GM18498 (cell line): ENCODE measurements around the gene ZFR.
"Not testable (repeated sequence)": the region's sequence is repeated elsewhere in the genome, so short reads cannot be mapped to it uniquely, and the experiment has no call there.

Source experiments
- ATAC-seq: cut with Tn5 transposase; IDR thresholded peaks from one replicate; pipeline ENCODE4 v1.9.1; 2021; ENCODE audit warnings: mild to moderate bottlenecking, moderate library complexity; ENCODE audit not compliant: unreplicated experiment

ZFR gene

DNA sequence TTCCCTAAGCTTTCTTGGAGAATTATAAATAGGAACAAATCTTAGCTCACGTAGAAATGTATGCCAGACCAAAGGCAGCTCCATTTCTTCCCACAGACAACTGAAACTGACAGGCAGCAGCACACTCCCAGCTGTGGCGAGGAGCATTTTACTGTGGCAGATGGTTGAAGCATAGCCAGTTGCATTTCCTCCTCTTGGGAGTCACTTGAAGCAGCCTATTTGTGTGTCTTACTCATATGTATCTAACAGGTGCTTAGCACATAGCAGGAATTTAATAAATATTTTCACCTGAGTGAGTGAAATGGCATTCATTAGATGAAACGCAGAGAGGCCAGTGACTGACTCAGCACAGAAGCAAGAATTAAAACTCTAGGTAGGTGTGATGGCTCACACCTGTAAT is 119.5 kb downstream of the ZFR start:
- ATAC-seq = peak; percentile 61

DNA sequence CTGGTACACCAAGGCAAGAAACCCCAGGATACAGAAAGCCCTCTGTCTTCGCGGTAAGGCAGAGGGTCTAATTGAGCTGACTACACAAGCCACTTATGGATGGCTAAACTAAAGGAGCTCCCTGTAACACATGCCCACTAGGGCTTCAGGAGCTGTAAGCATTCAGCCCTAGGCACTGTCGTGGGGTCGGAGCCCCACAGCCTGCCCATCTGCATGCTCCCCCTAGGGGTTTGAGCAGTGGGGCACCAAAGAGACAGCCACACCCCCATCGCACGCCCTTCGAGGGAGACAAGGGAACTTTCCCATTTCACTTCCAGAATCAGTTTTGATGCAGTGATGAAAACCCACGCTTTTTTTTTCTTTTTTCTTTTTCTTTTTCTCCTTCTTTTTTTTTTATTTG is 120.8 kb downstream of the ZFR start:
- ATAC-seq = no peak

DNA sequence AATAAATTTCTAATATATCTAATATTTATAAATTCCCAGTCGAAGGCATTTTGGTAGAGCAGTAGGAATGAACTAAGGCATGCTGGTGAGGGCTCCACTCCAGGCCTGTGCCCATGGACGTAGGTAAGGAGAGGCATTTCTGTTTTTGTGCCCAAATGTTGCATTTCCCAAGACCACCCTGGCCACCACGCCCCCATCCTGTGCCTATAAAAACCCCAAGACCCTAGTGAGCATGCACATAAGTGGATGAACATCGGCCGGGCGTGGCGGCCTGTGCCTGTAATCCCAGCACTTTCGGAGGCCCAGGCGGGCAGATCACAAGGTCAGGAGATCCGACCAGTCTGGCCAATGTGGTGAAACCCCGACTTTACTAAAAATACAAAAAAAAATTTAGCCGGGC is 121.7 kb downstream of the ZFR start:
- no peak for ATAC-seq

DNA sequence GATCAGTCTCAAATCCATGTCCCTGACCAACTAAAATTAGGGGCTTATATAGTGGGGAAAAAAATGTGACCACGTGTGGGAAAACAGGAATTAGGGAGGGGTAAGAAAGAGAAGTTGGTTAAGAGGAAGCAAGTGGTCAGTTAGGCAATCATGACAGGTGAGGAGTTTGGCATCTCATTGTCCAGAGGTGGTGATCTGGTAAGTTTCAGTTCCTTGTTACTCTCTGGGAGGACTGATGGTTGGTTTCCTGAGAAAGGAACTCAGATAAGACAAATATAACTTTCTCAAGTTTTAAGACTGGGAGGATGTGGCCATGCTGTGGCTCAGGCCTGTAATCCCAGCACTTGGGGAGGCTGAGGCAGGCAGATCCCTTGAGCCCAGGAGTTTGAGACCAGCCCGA is 122.8 kb downstream of the ZFR start:
- ATAC-seq = not testable (repeated sequence)

DNA sequence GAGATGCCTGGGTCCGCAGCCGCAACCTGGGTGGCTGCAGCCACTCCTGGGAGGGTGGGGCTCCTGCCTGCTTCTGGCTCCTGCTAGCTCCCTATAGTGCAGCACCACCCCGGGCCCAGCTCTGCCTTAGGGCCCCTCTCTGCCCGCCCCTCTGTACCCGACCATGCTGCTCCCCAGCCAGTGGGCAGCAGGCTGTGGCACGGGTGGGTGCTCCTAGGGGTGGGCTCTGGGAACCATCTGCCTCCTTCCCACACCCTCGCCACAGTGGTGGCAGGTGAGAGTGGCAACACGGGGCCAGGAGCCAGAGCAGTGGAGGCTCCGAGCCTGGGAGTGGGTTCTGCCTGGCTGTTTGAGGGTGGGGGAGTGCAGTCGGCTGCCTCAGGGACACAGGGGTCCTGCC is 124.0 kb downstream of the ZFR start:
- ATAC-seq = no peak

DNA sequence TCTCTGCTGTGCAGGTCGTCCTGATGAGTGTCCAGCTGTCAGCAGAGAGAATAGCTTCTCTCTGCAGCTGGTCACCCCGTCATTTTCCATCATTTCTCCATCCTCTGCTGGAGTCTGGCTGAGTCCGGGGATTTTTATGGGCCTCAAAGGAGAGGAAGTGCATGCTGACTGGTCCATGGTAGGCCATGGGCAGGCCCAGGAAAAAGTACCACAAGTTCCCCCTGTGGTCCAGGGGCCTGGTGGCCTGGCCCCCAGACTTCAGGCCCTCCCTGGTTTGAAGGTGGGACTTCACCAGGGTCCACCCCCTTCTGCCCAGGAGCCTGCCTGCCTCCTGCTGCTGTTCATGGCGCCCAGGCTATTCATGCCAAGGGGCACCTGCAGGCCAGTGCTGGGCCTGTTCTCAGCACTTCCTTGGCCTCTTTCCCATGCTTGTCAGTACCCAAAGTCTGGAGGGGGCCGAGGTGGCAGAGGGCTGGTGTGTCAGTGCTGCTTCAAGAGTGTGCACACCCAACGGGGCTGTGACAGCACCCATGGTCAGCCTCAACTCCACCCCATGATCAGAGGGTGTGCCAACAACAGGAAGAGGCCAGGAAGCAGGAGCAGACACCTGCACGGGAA is 124.5 kb downstream of the ZFR start:
- no peak for ATAC-seq

DNA sequence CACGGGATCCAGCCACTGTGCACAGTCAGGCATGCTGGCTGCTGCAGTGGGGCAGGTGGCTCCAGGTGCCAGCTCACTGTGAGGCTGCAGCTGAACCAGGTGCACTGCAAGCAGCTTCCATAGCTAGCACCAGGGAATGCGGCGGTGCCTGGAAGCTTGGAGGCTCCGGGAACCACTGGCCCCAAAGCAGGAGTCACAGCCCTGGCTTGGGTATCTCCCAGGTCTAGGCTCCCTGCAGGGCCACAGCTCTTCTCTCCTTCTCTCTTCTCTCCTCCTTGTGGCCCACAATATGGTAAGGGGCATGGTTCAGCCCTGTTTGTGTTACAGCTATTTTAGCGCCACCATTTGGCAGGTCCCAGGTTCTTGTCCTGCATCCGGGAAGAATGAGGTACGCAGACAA is 125.1 kb downstream of the ZFR start:
- ATAC-seq = no peak

DNA sequence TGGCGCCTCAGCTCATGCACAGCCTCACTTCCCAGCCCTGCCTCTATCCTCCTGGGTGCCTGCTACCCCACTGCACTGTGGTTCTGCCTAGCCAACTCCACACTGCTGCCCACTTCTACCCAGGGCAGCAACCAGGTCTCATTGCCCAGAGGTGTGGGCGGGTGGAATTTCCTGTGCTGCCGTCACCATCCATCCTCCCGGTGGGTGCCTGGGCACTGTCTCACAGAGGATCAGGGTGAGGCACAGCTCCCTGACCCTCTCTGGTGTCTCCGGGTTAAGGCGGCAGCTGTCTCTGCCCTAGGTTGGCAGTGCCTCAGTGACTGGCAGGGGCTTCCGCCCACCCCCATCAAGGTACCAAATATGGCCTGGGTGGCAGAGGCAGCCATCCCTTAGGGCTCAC is 127.5 kb downstream of the ZFR start:
- no peak for ATAC-seq

DNA sequence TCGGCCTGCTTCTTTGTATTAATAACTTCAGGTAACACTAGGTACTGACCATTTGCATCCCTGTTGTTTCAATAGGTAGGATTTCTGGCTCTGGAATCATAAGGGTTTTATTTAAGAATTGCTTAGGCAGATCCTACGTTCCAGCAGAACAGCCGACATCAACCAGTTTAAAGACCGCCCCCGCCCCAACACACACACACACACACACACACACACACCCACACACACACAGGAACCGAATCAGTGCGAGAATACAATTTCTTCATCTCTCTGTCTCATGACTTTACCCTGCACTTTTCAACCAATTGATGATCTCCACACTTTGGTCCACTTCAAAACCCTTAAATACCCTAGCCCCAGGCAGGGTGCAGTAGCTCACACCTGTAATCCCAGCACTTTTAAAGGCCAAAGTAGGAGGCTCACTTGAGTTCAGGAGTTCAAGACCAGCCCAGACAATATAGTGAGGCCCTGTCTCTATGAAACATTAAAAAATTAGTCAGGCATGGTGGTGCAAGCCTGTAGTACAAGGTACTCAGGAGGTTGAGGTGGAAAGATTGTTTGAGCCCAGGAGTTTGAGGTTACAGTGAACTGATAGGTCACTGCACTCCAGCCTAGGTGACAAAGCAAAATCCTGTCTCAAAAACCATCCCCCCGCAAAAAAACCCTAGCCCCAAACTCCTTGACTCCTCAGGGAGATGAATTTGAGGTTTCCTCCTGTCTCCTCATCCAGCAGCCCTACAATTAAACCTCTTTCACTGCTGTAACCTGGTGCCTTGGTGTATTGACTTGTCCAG is 129.1 kb downstream of the ZFR start:
- no peak for ATAC-seq

DNA sequence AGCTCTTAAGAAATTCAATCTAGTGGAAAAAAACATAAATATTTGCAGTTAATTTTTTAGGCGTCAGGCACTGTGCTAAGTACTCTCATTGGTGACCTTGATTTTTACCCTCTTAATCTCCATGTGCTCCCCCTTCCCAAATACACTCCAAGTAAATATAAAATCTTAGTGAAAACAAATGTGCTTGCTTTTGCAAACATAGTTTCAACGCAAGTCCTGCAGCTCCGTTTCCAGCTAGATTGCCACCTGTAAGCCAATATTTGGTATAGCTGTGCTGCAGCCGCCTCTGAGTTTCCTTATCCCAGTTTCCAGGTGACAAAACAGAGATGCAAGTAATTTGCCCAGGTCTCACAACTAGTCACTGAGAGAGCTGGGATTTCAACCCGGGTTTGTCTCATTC is 129.9 kb downstream of the ZFR start:
- ATAC-seq = no peak

DNA sequence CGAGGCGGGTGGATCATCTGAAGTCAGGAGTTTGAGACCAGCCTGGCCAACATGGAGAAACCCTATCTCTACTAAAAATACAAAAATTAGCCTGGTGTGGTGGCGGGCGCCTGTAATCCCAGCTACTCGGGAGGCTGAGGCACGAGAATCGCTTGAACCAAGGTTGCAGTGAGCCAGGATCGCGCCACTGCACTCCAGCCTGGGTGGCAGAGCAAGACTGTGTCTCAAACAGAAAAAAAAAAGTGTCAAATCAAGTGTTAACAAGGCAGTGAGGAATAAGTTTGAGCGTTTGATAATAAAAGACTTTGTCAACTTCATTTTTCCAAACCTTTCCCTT is 130.4 kb downstream of the ZFR start:
- not testable (repeated sequence) for ATAC-seq

DNA sequence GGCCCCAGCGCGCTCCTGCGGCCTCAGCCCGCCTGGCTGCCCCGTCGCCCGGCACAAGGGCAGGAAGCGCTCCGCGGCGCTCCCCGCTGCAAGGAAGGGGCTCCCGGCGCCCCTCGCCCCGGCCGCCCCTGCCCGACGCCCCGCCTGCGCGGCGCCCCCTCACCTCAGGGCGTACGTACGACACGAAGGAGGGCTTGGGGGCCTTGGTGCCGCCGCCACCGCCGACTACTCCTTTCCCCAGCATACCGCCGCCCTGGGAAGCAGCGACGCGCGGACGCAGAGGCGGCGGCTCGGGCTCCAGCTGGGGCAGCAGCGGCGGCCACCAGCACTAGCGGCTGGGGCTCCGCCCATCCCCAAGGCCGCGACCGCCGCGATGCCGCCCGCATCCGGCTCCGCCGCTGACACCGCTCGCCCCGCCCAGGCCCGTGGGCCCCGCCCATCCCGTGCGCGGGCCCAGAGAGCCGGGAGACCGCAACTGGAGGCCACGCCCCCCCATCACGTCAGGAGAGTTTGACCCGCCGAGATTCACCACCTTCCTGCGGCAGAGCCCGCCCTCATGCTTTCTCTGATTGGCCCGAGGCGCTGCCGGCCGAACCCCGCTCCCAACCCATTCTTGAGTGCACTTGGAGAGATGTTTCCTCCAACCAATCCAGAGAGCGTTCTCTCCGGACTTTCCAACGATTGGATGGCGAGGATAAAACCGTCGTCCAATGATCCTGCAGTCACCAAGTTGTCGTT is 131.8 kb downstream of the ZFR start, which contains the start of gene MTMR12:
MTMR12 (minus strand) TSS at position 345 of the 738 bp plus-strand sequence; CDS start at position 244, 101 bp downstream.
- ATAC-seq = peak; percentile 91

DNA sequence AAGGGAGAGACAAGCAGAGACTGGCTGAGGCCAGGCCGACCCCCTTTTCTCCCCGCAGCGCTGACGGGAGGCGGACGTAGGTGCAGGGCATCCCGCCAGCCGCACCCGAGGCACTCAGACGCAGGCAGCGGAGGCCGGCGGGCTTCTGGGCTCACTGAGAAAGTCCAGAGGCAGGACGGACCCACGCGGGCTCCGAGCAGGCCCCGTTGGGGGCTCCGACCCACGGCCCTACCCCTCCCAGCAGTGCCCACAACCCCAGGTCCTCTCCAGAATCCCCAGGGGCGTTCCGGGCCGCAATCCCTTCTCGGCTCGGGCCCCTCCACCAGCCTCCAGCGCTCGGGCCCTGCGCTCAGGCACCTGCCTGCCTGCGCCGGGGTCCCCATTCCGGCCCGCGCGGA is 132.3 kb downstream of the ZFR start:
- peak; percentile 34 for ATAC-seq

DNA sequence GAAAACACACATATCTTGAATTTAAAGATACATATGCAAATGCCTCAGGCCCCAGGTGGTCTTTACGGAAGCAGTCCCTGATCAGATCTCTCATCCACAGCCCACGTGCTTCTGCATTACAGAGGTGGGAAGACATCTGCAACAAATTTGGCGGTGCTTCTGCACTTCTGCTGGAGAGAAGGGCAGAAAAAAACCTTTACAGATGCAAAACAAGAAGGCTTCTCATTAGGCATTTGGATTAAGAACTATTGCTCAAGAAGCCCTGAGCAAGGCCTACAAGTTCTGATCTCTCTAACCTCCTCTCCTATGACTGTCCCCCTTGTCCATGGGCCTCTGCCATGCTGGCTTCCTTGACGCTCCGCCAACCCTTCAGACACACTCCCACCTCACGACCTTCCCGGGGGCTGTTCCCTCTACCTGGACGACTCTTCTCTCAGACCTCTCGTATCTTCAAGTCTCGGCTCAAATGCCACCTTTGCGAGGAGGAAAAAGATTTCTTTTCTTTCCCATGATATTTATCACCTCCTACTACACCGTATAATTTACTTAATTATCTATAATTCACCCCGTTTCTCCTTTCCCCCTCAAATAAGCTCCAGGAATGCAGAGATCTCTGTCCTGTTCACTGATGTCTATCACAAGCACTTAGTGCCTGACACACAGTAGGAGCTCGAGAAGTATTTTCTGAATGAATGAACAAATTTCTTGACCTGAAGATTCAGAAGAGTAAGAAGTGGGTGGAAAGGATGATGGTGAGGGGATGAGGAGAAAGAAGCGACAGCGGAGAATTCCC is 132.9 kb downstream of the ZFR start:
- no peak for ATAC-seq

DNA sequence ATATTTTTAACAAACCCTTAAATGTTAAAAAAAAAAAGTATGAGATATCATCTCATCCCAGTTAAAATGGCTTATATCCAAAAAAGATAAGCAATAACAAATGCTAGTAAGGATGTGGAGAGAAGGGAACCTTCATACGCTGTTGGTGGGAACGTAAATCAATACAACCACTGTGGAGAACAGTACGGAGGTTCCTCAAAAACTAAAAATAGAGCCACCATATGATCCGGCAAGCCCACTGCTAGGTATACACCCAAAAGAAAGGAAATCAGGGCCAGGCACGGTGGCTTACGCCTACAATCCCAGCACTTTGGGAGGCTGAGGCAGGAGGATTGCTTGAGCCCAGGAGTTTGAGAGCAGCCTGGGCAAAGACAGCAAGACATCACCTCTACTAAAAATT is 134.8 kb downstream of the ZFR start:
- ATAC-seq = no peak

DNA sequence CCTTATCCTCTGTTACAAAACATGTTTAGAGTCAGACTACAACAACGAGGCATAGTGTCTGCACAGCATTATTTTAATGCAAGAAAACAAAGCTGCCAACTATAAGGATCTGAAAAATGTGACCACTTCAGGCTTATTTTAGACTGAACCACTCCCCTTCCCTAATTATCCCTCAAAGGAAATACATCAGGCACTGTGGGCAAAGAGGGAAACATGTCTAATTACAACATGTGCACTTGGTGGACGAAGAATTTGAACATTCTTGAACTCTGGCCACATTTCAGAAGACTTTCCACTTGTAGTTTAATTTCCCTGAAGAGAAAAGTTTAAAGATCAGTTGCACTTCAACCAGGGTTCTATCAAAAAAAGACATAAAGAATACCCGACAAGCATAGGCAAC is 135.6 kb downstream of the ZFR start:
- no peak for ATAC-seq

DNA sequence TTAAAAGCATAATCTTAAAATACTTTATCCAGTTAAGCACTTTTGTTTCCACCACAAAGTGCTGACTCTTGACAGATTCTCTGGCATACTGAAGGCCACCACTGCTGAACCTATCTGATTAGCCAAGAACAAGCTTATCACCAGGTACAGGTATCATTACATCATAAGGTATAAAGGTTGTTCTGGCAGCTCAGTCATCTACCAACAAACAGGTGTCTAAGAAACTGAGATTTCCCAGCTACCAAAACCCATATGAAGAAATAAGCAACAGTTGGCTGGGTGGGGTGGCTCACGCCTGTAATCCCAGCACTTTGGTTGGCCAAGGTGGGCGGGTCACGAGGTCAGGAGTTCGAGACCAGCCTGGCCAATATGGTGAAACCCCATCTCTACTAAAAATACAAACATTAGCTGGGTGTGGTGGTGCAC is 136.8 kb downstream of the ZFR start:
- no peak for ATAC-seq

DNA sequence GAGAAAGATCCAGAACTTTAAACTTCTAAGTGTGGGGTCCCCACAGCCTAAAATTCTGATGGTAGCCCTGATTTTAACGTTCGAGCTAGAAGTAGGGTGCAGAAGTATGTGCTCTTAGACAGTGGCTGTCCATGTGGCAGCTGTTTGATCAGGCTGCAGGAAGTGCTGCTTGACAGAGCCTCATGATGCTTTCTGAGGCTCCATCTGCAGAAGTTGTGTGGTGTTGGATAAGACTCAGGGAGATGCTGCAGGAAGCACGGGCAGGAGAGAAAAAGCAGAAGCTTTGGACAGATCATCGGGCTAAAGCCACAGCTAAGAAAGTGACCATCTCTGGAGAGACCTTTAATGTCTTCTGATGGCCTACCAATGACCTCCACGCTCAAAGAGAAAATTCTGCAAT is 139.9 kb downstream of the ZFR start:
- ATAC-seq = no peak
